Stimulated activated CD8-positive, alpha-beta memory T cell treated with anti-CD3 and anti-CD28 coated beads, Interleukin-7, amount 100 ng/mL, for 1 hour (primary cell): ENCODE results near the gene CLDN1.

Experiments used
- DNase-seq, 2 donors: peaks; one replicate each; pipeline ENCODE4 v3.0.0-alpha.2; 2020; ENCODE audit warnings: low read depth in 2 of 2

The CLDN1 gene

GRCh38 chr3:190330936-190331734 lies 8.9 kb upstream of the CLDN1 start:
- no peak for DNase-seq

- DNase-seq = no peak
These were observed 4.7 kb upstream of the CLDN1 start for GRCh38 chr3:190326930-190327329.

- DNase-seq = no peak
These were observed 4.1 kb upstream of the CLDN1 start for GRCh38 chr3:190326361-190326760.

GRCh38 chr3:190325923-190326322 lies 3.7 kb upstream of the CLDN1 start:
- DNase-seq = no peak

- no peak for DNase-seq
These were observed 990 bp upstream of the CLDN1 start for GRCh38 chr3:190323246-190323626.

- DNase-seq = no peak
These were observed 479 bp upstream of the CLDN1 start for GRCh38 chr3:190322604-190323245.

GRCh38 chr3:190320594-190321362 lies 1.5 kb downstream of the CLDN1 start:
- DNase-seq = no peak

- DNase-seq = no peak
These were observed 2.6 kb downstream of the CLDN1 start for GRCh38 chr3:190319660-190320059.

GRCh38 chr3:190318666-190319065 lies 3.6 kb downstream of the CLDN1 start:
- DNase-seq = no peak

GRCh38 chr3:190314741-190315140 lies 7.5 kb downstream of the CLDN1 start:
- DNase-seq = no peak

GRCh38 chr3:190309414-190309813 lies 12.8 kb downstream of the CLDN1 start:
- no peak for DNase-seq

GRCh38 chr3:190308154-190308553 lies 14.1 kb downstream of the CLDN1 start:
- DNase-seq = no peak

GRCh38 chr3:190307164-190307545 lies 15.1 kb downstream of the CLDN1 start:
- no peak for DNase-seq

GRCh38 chr3:190306513-190307163 lies 15.6 kb downstream of the CLDN1 start:
- no peak for DNase-seq

- DNase-seq = no peak
These were observed 16.2 kb downstream of the CLDN1 start for GRCh38 chr3:190306026-190306425.

GRCh38 chr3:190305406-190305805 lies 16.8 kb downstream of the CLDN1 start:
- no peak for DNase-seq

GRCh38 chr3:190303884-190304283 lies 18.4 kb downstream of the CLDN1 start:
- DNase-seq = no peak

GRCh38 chr3:190302212-190302867 lies 19.9 kb downstream of the CLDN1 start:
- no peak for DNase-seq

GRCh38 chr3:190301591-190301990 lies 20.7 kb downstream of the CLDN1 start:
- no peak for DNase-seq

GRCh38 chr3:190299969-190300368 lies 22.3 kb downstream of the CLDN1 start:
- no peak for DNase-seq

- DNase-seq = no peak
These were observed 28.2 kb downstream of the CLDN1 start for GRCh38 chr3:190294030-190294429.

- no peak for DNase-seq
These were observed 28.6 kb downstream of the CLDN1 start for GRCh38 chr3:190293621-190294020.
